HG02852 (cell line): ENCODE data around the gene ARHGAP10.

Experiments
- ATAC-seq: cut with Tn5 transposase; IDR thresholded peaks from one replicate; pipeline ENCODE4 v1.9.1; 2021; ENCODE audit warnings: mild to moderate bottlenecking, moderate library complexity; ENCODE audit not compliant: unreplicated experiment

Gene ARHGAP10

DNA sequence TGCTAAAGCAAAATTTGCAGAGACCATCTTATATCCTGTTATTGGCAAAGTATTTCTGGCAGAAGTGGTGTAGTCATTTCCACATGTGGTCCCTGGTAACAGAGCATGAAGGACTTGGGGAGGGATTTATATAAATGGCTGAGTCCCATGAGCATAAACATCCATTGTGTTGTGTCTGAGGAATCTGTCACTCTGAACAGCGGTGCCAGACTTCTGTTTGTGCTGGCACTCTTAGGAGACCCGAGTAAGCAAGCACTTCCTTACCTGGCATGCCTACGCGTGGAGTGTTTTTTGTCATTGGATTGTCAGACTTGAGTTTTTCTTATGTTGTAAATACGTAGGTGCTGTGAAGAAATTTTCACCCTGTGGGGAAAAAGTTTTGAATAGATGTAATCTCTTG is 285.9 kb downstream of the ARHGAP10 start:
- no peak for ATAC-seq

- no peak for ATAC-seq
Measured at GRCh38 chr4:148021686-148022085, 289.8 kb downstream of the ARHGAP10 start.

DNA sequence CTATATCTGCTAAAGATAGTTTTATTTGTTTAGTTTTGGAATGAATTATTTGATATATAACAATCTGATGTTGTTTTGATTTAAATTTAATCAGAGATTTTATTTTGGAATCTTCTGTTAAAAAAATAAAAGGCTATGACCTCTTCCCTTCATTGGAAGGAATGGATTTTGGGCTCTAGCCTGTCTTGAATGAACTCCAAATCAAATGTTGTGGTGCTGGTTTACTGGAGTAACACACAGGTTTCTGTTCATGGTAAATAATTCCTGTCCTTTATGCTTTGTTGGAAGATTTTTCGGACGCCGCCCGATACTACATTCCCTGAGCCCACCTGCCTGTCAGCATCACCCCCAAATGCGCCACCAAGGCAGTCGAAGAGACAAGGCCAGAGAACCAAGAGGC is 291.1 kb downstream of the ARHGAP10 start:
- no peak for ATAC-seq

- ATAC-seq: no peak
Measured at GRCh38 chr4:148023512-148024181, 291.8 kb downstream of the ARHGAP10 start.

GRCh38 chr4:148025981-148026380 is 294.1 kb downstream of the ARHGAP10 start:
- ATAC-seq: no peak

GRCh38 chr4:148027201-148027600 is 295.3 kb downstream of the ARHGAP10 start:
- no peak for ATAC-seq

DNA sequence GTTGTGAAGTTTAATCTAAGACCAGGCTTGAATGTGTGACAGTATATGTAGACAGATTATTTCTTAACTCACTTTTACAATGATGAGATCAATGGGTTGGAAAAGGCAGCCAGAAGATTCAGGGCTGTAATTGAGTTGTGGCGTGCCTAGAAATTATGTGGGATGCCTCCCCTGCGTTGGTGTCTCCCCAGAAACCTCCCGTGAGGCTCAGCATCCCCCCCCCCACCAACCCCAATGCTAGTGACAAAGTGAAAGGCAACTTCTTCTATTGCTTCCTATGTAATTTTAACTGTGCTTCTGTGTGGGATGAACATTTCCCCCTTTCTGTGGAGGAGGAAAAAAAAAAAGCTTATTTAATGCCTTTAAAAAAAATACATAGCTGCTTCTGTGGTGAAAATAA is 297.9 kb downstream of the ARHGAP10 start:
- ATAC-seq: no peak

- ATAC-seq: no peak
Measured at GRCh38 chr4:148030193-148030873, 298.4 kb downstream of the ARHGAP10 start.

- ATAC-seq: no peak
Measured at GRCh38 chr4:148034813-148035212, 302.9 kb downstream of the ARHGAP10 start.

GRCh38 chr4:148041606-148042329 is 309.9 kb downstream of the ARHGAP10 start:
- ATAC-seq: no peak

GRCh38 chr4:148044089-148044911 is 312.4 kb downstream of the ARHGAP10 start:
- ATAC-seq: peak; percentile 9

DNA sequence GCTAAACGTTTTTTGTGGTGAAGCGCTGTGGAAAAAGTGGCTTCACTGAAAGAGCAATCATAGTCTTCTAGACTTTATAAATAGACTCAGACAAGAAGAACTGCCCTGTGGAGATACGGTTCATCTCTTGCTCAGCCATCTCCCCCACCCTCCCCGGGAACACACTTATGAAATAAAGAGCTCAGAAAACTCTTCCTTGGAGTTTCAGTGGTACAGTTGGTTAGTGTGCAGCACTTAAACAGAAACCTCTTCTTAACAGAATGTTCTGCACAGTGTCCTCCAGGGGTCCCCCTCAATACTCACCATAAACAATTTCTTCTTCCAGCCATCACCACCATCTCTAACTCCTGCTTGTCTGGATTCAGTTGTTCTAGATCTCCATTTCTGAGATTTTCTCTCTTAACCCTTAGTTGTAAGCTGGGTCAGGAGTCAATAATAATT is 313.0 kb downstream of the ARHGAP10 start:
- peak; percentile 95 for ATAC-seq

DNA sequence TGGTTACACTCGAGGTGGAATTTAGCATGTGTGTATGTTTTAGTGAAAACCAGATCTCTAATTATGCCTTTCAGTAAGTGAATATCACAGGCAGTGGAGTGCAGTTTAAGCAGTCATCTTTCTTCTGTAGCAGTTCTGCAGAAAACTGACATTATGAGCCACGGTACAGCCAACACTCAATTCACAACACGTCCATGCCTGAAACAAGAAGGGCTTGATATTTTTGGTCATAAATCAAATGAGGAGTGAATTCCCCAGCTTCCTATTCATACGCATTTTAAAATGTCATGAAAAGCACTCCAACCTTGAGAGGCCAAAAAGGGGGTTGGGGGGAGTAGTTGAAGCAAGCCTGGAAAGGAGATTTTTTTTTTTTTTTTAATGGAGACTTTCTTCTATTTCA is 316.7 kb downstream of the ARHGAP10 start:
- no peak for ATAC-seq

DNA sequence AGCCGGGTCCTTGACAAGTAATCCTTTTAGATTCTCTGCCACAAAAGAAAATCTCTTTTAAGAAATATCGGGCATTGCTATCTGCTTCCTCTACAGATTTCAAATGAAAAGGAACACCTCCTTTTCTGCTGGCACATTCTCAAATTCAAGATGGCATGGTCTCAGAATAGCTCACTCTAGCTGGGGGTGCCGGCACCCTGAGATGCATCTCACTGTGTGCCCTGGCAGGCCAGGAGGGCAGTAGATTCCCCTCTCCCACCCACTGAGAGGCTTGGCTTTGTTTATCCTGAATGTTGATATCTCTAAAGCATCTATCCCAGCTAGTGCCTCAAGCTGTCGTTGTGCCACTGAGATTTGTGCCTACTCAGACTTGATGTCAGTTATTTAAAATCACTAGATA is 319.5 kb downstream of the ARHGAP10 start:
- ATAC-seq: no peak

GRCh38 chr4:148052448-148052847 is 320.6 kb downstream of the ARHGAP10 start:
- ATAC-seq: no peak

- no peak for ATAC-seq
Measured at GRCh38 chr4:148053298-148054003, 321.6 kb downstream of the ARHGAP10 start.

- no peak for ATAC-seq
Measured at GRCh38 chr4:148054275-148054674, 322.4 kb downstream of the ARHGAP10 start.

DNA sequence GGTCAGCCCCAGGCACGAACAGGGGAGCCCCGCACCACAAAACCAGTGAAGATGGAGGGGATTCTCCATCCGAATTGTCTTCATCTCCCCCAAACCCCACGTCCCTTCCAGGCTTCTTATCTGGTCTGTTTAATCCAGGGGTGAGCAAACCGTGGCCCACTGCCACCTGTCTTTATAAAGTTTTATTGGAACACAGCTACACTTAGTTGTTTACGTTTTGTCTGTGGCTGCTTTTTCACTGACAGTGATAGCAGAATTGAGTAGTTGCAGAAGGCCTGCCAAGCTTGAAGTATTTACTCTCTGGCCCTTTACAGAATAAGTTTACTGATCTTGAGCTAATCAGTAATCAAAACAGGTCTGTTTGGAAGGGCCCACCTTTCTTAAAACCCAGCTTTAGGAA is 324.0 kb downstream of the ARHGAP10 start:
- ATAC-seq: no peak

GRCh38 chr4:148056879-148057278 is 325.0 kb downstream of the ARHGAP10 start:
- peak; percentile 79 for ATAC-seq

DNA sequence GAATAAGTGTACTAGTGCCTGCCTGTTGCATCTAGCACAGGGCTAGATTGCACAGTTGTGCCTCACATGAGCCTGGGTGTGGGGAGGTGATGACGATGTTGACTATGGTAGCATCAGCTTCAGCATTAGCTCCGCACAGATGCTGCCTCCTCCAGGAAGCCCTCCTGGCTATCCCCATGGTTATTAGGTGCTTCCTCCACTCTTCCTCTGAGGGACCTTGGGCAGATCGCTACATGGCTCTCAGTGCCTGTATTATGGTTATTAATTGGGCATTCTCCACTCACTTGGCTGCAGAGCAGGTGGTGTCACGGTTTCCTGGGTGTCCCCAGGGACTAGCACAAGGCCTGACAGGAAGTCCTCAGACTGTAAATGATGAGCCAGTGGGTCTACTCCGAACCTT is 325.6 kb downstream of the ARHGAP10 start:
- ATAC-seq: peak; percentile 29
